Ishikawa (cell line): ENCODE results near the gene CTTNBP2NL.

Experiments used
- CEBPB ChIP-seq: IDR thresholded peaks from 2 replicates; pipeline ENCODE4 v1.6.1; 2012
- CREB1 ChIP-seq: IDR thresholded peaks from 2 replicates; pipeline ENCODE4 v1.6.1; 2012; ENCODE audit warnings: low read depth
- EGR1 ChIP-seq: IDR thresholded peaks from 2 replicates; pipeline ENCODE4 v1.6.1; 2012
- EP300 ChIP-seq: IDR thresholded peaks from 2 replicates; pipeline ENCODE4 v1.6.1; 2012; ENCODE audit warnings: borderline replicate concordance
- FOXM1 ChIP-seq: IDR thresholded peaks from 2 replicates; pipeline ENCODE4 v1.6.1; 2012; ENCODE audit warnings: low read depth, borderline replicate concordance
- NFIC ChIP-seq: IDR thresholded peaks from 2 replicates; pipeline ENCODE4 v1.6.1; 2012
- RAD21 ChIP-seq: IDR thresholded peaks from 2 replicates; pipeline ENCODE4 v1.6.1; 2012; ENCODE audit warnings: low read depth
- TAF1 ChIP-seq: IDR thresholded peaks from 2 replicates; pipeline ENCODE4 v1.6.1; 2012; ENCODE audit warnings: low read depth, mild to moderate bottlenecking
- TCF12 ChIP-seq: IDR thresholded peaks from 2 replicates; pipeline ENCODE4 v1.6.1; 2012; ENCODE audit warnings: low read depth
- TEAD4 ChIP-seq: IDR thresholded peaks from 2 replicates; pipeline ENCODE4 v1.6.1; 2012
- YY1 ChIP-seq: IDR thresholded peaks from 2 replicates; pipeline ENCODE4 v1.6.1; 2012; ENCODE audit warnings: low read depth
- ZBTB7A ChIP-seq: IDR thresholded peaks from 2 replicates; pipeline ENCODE4 v1.6.1; 2012; ENCODE audit warnings: low read depth
- TF ChIP-seq, protein P1 (sequence below): IDR thresholded peaks from 2 replicates; pipeline ENCODE4 v1.6.1; 2012
- TF ChIP-seq, protein P2 (sequence below): IDR thresholded peaks from 2 replicates; pipeline ENCODE4 v1.6.1; 2012
- TF ChIP-seq, protein P3 (sequence below): IDR thresholded peaks from 2 replicates; pipeline ENCODE4 v1.6.1; 2012; ENCODE audit warnings: low read depth, mild to moderate bottlenecking

CTTNBP2NL gene

DNA sequence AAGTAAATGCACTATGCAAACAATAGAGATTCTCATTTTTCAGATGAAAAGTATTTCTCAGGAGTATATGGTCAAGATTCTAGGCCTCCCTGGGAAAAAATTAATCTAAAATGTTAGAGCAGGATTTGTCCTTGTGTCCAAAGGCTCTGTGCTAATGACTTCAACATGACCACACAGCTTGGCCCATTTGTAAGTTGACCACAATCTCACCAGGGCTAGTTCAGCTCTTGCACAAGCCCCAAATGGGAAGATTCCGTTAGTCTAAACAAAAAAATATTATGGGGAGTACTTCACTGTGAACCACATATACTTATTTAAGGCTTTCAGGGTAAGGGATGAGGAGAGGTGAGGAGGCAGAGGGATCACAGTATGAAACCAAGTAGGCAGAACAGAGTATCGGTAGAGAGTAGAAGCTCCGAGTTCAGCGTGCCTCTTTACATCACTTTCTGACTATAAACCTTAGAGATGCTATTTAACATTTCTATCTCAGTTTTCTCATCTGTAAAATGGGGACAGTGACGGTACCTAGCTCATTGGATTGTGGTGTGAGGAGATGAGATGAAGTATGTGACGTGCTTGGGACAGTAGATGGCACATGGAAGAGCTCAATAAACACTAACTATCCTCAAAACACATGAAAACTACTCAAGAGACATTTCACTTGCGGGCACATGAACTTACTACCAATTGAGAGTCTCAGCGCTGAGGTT is 37.8 kb upstream of the CTTNBP2NL start:
- TF ChIP-seq, protein P1, sequence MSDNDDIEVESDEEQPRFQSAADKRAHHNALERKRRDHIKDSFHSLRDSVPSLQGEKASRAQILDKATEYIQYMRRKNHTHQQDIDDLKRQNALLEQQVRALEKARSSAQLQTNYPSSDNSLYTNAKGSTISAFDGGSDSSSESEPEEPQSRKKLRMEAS, result no peak
- TF ChIP-seq TCF12 (no peak), NFIC (no peak), CREB1 (no peak), EGR1 (no peak), EP300 (no peak), RAD21 (no peak), TEAD4 (no peak), YY1 (no peak), FOXM1 (no peak)

DNA sequence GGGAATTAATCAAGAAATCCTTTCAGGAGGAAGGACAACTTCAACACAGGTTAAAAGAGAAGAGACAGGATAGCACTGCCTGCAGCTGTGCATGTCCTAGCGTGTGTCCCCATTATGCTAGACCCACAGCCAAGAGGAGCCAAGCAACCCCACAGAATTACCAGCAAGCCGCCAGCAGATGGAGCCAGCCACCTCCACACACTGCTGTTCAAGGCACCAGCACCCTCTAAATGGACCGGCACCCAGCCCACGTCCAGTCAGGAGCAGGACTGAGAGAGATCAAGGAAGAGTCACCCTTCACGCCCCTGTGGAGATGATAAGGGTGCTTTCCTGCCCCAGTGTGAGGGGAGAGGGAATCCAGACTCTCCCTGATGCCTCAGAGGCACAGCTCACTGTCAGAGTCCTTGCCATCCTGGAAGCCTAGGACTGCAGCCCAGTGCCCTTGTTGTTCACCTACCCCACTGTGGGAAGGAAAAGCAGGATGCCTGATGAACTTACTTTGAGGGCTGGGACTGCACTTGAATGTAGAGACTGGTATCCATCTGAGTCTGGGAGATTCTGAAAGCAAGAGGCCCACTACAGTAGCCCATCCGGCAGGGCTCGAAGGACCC is 37.1 kb upstream of the CTTNBP2NL start:
- TF ChIP-seq RAD21, result peak; percentile 69
- TF ChIP-seq NFIC, result no peak

DNA sequence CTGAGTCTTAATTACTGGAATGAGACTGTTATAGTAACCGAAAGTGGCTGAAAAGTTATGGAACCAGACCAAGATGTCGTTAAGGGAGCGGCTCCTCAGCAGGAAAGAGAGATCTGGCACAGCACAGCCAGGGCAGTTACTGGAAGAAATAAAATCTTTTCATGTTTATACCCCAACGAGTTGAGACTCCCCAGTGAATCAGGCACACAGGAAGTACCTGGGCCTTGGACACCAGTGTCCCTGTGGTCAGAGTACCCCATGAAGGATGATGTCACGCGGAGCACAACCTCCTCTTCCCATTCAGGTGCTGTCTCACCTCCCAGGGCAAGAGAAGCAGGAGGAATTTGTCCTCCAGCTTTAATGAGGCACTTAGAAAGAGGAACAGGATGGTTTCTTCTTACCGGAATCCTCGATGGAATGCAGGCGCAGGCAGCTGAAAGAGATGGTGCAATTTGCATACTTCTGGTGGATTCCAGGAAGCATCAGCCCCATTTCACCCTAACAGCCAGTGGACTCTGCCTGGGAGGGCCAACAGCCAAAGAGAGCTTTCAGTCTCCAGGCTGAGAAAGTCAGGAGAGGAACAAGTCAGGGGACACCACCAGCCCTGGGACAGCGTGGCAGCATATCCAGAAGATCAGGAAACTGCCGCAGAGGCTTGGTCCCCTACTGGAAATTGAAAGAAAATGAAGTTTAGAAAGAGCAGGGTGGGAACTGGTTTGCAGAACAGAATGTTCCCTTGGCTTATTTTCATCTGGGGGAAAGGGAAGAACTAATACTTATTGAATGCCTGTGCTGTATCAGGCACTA is 35.9 kb upstream of the CTTNBP2NL start:
- TF ChIP-seq TEAD4 (no peak), EP300 (no peak), RAD21 (no peak), CREB1 (no peak), FOXM1 (no peak), YY1 (no peak), TAF1 (no peak)
- TF ChIP-seq, protein P2, sequence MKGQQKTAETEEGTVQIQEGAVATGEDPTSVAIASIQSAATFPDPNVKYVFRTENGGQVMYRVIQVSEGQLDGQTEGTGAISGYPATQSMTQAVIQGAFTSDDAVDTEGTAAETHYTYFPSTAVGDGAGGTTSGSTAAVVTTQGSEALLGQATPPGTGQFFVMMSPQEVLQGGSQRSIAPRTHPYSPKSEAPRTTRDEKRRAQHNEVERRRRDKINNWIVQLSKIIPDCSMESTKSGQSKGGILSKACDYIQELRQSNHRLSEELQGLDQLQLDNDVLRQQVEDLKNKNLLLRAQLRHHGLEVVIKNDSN, result no peak
- TF ChIP-seq, protein P1, result no peak

DNA sequence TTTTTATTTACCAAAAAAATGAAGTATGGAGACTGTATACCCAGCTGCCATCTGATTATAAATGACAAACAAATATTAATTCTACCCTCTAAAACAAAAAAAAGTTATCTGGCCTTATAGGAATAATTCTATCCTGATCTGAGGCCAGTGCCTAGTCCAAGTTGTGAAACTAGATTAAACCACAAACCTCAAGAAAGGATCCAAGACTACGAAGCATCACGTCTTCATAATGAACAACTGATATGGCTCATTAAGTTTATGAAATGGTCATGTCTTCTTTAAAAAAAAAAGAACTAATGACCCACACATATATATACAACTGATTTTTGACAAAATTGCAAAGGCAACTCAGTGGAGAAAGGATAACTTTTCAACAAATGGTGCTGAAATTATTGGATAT is 32.4 kb upstream of the CTTNBP2NL start:
- no peak for TF ChIP-seq CEBPB
- TF ChIP-seq YY1, result no peak
- TF ChIP-seq ZBTB7A, result no peak
- no peak for TF ChIP-seq TCF12
- TF ChIP-seq, protein P2, result no peak
- no peak for TF ChIP-seq FOXM1
- no peak for TF ChIP-seq EP300
- TF ChIP-seq, protein P1, result no peak
- no peak for TF ChIP-seq NFIC
- no peak for TF ChIP-seq TAF1
- TF ChIP-seq RAD21, result no peak
- TF ChIP-seq, protein P3, sequence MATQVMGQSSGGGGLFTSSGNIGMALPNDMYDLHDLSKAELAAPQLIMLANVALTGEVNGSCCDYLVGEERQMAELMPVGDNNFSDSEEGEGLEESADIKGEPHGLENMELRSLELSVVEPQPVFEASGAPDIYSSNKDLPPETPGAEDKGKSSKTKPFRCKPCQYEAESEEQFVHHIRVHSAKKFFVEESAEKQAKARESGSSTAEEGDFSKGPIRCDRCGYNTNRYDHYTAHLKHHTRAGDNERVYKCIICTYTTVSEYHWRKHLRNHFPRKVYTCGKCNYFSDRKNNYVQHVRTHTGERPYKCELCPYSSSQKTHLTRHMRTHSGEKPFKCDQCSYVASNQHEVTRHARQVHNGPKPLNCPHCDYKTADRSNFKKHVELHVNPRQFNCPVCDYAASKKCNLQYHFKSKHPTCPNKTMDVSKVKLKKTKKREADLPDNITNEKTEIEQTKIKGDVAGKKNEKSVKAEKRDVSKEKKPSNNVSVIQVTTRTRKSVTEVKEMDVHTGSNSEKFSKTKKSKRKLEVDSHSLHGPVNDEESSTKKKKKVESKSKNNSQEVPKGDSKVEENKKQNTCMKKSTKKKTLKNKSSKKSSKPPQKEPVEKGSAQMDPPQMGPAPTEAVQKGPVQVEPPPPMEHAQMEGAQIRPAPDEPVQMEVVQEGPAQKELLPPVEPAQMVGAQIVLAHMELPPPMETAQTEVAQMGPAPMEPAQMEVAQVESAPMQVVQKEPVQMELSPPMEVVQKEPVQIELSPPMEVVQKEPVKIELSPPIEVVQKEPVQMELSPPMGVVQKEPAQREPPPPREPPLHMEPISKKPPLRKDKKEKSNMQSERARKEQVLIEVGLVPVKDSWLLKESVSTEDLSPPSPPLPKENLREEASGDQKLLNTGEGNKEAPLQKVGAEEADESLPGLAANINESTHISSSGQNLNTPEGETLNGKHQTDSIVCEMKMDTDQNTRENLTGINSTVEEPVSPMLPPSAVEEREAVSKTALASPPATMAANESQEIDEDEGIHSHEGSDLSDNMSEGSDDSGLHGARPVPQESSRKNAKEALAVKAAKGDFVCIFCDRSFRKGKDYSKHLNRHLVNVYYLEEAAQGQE, result no peak
- TF ChIP-seq TEAD4, result no peak

DNA sequence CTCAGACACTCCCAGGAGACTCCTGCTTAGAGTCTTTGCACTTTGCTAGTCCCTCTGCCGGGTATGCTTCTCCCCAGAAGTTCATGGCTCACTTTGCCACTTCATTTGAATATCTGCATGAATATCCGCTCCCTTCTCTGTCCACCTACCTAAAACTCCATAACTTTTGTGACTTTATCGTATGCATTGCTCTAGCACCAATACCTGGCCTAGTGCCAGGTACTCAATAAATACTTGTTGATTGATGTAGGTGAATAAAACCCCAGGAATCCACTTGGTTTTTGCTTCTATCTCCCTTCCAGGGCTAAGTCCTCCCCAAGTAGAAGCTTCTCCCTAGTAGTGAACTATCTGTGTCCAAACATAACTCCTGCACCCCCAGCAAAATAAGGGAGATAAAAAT is 27.8 kb upstream of the CTTNBP2NL start:
- TF ChIP-seq RAD21 (no peak), EGR1 (no peak), TAF1 (no peak), YY1 (no peak), ZBTB7A (no peak), CEBPB (no peak), TCF12 (no peak), NFIC (no peak), CREB1 (no peak), EP300 (no peak)
- TF ChIP-seq, protein P2, result no peak
- TF ChIP-seq, protein P3, result no peak
